NCI-H82 treated with DMSO at 0.1 percent for 48 hours (cell line): ENCODE measurements around the gene MGAT3.

ENCODE experiments used
- DNase-seq: peaks from one replicate; lab custom pipeline; 2025; ENCODE audit not compliant: unreplicated experiment; lab: John Stamatoyannopoulos, UW

Gene MGAT3

DNA sequence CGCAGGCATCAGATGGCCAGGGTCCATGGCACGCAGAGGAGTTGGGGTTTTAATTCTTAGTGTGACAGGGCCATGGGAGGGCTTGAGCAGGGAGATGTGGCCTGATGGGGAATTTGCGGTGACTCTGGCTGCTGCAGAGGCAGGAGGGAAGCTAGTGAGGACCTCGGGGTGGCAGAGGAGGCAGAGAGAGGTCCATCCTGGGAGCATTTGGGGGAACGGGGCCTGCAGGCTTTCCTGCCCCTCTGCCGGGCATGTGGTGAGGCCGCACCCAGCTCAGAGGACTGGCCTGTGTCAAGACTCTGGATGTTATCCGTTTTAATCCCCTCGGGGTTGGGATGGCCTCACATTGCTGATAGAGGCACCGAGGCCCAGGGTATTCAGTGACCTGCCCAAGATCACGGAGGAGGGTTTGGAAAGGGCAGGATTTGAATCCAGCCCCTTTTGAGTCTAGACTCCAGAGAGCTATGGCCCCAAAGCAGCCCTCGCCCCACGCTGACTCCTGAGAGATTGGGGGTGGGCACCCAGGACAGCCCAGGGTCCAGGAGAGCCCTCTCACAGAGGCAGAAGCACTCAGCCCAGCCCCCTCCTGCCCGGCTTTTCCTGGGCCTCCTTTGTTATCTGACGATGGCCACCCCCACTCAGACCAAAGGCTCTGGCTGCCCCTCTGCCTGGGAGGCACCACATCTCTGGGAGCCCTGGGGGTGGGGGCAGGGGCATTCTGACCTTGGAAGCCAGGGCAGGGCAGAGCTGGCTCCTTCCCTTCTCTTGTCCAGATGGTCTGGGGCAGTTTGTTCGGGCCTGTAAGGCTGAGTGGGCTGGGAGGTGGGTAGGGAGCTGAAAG is 13.9 kb downstream of the MGAT3 start:
- DNase-seq: no peak

- DNase-seq: no peak
These were observed 14.7 kb downstream of the MGAT3 start for GRCh38 chr22:39471381-39472141.

DNA sequence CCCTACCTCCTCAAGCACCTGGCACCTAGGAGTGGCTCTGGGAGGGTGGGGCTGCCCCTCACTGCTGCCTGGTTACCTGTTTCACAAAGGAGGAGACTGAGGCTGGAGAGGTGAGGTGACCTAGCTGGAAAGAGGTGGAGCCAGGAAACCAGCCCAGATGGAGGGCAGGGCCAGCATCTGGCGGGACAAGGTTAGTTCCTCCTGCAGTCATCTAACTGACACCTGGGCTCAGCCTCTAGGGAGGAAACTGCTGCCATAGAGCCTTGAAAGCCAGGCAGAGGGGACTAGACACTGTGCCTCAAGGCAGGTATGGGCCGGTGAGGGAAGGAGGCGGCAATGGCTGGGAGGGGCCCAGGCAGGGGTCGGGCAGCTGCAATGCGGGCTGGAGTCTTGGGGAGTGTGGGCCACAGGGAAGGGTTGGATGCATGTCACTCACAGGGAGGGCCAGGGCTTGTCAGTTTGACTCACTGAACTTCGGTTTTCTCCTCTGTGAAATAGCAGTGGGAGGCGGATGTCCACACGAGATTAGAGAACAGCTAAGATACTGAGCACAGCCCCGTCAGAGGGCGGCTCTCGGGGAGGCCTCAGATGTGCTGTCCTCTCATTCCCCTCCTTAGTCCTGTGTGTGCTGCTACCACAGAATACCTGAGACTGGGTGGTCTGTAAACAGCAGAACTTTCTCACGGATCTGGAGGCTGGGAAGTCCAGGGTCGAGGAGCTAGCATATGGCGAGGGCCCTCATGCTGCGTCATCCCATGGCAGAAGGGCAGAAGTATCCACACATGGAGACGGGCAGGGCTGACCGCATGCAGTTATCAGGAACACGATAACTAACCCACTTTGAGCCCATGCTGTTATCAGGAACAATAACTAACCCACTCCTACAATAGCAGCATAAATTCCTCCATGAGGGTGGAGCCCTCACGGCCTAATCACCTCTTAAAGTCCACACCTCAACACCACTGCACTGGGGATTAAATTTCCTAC is 16.1 kb downstream of the MGAT3 start:
- DNase-seq: no peak

DNA sequence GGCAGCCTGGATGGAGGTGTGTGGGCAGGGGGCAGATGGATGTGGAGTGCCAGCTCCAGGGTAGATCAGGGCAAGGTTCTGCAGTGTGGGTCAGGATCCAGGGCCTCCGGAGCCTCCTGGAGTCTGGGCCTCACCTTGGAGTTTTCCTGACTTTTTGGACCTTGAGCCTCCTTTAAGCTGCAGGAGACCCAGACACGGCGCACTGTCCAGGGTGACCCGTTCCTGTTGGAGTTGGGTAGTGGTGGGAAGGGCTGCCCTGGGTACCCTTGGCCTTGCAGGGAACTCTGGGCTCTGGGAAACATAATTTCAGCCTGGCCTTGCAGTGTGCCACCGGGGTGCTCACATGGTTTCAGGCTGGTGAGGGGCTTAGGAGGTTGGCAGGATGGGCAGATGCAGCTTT is 17.0 kb downstream of the MGAT3 start:
- no peak for DNase-seq

DNA sequence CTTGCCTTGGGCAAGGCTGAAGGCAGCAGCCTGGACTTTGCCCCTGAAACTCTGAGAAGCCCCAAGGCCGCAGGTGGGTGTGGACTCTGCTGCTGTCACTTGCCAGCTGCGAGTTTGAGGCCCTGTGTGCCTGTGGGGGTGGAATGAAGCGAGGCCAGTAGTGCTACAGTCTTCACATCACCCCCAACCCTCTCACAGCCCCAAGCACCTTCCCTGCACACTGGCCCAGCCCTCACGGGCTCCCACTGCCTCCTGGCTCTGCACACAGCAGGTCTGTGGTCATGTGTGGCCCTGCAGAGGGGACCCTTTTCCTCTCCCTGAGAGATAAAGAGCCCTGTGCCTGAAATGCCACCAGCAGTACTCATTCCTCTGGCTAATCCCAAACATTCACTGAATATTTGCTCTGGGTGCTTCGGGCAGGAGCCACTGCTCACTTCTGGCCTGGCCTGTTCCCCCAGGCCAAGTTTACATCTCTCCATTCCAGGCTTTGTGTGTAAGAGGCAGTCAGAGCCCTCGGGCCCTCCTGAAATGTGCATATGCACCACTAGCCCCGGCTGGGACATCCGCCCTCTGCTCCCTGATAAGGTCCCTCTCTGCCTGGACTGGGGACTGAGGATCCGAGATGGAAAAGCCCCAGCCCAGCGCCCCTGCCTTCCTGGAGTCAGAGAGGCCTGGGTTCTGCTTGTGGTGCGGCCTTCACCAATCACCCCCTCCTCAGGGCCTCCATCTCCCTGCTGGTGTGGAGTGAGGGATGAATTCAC is 17.7 kb downstream of the MGAT3 start:
- DNase-seq: no peak

GRCh38 chr22:39475337-39475736 is 18.5 kb downstream of the MGAT3 start:
- no peak for DNase-seq

DNA sequence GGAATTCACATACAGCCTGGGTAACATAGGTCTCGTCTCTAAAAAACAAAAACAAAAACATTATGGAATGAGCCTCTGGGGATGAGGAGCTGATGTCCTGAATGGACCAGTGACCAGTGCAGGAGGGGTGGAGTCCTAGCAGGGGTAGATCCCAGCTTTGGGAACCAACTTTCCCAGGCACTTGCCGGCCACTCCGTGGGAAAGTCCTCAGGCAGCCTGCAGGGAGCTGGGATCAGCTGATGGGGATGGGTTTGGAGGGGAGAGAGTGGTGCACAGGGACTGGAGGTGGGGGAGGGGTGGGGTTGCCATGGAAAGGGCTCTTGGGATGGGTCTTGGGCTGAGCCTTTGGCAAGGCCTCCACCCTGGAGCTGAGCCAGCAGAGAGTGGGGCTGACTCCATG is 19.1 kb downstream of the MGAT3 start:
- DNase-seq: no peak

DNA sequence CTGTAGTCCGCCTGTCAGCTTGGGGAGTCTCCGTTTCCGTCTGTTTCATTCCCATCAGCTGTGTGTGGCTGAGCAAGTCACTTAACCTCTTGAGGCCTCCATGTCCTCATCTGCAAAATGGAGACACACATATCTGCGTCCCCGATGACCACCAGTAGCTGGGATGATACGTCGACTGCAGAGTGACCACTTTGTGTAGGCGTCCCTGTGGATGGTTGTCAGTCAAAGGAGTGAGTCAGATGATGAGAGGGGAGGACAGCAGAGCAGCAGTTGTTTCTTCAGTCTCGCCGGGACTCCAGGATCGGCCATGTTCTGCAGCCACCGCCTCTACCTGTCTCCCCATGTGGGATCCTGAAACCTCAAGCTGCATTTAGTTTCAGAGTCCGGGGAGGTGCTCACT is 19.9 kb downstream of the MGAT3 start:
- no peak for DNase-seq

- no peak for DNase-seq
These were observed 20.7 kb downstream of the MGAT3 start for GRCh38 chr22:39477542-39477941.

- no peak for DNase-seq
These were observed 21.6 kb downstream of the MGAT3 start for GRCh38 chr22:39478441-39478850.

DNA sequence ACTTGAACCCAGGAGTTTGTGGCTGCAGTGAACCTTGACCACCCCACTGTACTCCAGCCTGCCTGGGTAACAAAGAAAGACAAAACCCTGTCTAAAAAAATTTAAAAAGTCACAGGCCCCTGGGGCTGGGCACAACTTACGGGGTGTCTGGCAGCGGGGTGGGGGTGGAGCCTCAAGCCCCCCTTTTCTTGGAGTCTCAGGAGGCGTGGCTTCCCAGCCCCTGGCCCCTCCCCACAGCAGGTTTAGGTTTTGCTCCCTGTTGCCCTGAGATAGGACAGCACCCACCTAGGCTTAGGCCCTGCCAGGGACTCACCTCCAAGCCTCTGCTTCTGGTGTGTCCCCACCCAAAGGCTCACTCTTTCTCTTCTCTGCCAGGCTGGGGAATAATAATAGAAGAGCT is 22.4 kb downstream of the MGAT3 start:
- no peak for DNase-seq

DNA sequence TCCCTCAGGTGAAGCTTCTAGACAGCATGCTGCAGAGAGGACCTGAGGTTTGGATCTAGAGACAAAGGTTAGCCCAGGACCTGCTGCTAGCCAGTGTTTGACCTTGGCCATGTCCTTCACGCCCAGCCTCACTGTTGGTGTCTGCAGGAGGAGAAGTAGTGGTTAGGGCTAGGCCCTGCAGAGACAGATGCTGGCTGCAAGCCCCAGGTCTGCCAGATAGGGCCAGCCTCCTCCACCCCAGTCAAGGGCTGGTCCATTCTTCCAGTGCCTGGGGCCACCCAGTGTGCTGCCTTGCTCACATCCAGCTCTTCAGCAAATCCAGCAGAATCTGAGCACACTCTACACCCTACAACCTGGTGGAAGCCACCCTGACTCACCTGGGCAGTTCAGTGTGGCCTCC is 23.7 kb downstream of the MGAT3 start:
- DNase-seq: no peak

DNA sequence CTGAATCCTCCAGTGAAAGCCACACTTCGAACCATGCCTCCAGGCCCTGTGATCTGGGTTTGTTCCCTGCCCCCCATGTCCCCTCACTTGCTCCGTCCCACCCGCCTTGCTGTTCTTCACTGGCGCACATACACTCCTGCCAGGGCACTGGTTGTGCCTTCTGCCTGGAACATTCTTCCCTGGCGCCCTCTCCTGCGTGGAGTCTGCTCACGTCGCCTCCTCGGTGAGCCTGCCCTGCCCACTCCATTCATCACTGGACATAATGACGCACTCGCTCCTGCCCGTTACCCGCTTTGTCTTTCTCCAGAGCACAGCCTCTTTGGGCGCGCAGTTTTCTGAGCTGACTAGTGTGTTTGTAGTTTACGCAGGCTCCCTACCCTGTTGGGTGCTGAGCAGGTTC is 24.2 kb downstream of the MGAT3 start:
- no peak for DNase-seq

GRCh38 chr22:39481595-39481994 is 24.8 kb downstream of the MGAT3 start:
- no peak for DNase-seq

GRCh38 chr22:39482768-39483167 is 26.0 kb downstream of the MGAT3 start:
- no peak for DNase-seq

DNA sequence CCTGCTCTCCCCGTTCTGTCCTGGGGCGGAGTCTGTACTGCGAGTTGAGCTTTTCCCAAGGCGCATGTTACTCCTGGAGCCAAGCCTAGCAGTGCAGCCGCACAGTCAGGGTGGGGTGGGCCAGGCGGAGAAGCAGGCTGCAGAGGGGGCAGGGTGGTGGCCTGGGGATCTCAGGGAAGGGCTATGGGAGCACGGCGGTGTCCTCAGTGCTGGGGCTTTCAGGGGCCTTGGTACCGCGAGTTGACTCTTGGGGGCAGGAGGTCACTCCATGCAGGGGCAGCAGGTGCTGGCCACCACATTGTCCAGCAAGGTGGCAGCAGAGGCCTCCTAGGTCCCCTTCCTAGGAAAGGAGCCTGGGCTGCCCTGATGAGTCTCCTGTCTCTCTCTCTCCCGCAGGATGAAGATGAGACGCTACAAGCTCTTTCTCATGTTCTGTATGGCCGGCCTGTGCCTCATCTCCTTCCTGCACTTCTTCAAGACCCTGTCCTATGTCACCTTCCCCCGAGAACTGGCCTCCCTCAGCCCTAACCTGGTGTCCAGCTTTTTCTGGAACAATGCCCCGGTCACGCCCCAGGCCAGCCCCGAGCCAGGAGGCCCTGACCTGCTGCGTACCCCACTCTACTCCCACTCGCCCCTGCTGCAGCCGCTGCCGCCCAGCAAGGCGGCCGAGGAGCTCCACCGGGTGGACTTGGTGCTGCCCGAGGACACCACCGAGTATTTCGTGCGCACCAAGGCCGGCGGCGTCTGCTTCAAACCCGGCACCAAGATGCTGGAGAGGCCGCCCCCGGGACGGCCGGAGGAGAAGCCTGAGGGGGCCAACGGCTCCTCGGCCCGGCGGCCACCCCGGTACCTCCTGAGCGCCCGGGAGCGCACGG is 30.4 kb downstream of the MGAT3 start:
- DNase-seq: no peak

GRCh38 chr22:39487826-39488520 is 31.2 kb downstream of the MGAT3 start:
- DNase-seq: no peak

GRCh38 chr22:39488563-39489083 is 31.8 kb downstream of the MGAT3 start:
- DNase-seq: no peak
